ENCODE measurements around the gene EBNA1BP2.

The EBNA1BP2 gene

GRCh38 chr1:43199093-43199726, 27.1 kb upstream of the EBNA1BP2 start:
- Histone ChIP-seq H3K27ac (ENCODE audit: low read depth, low read length) (no peak overlapping the region), H3K9ac (ENCODE audit: low read length) (no peak overlapping the region)

GRCh38 chr1:43197343-43198127, 25.4 kb upstream of the EBNA1BP2 start:
- Histone ChIP-seq H3K27me3 (ENCODE audit: control insufficient read depth, insufficient read depth, low read length) (no peaks in the 10 kb centered on the region), H3K4me1 (ENCODE audit: control insufficient read depth, insufficient read depth, low read length) (no peaks in the 10 kb centered on the region), H3K27ac (ENCODE audit: low read depth, low read length) (no peak overlapping the region), H3K36me3 (ENCODE audit: control insufficient read depth, insufficient read depth, low read length) (no peaks in the 10 kb centered on the region), H3K4me3 (ENCODE audit: low read length) (no peak overlapping the region), H3K9ac (ENCODE audit: low read length) (no peak overlapping the region)

More at GRCh38 chr1:43199093-43199726, 27.1 kb upstream of the EBNA1BP2 start:
- no peaks in the 10 kb centered on the region for H3K4me1 ChIP-seq (ENCODE audit: control insufficient read depth, insufficient read depth, low read length)
- no peaks in the 10 kb centered on the region for H3K36me3 ChIP-seq (ENCODE audit: control insufficient read depth, insufficient read depth, low read length)
- H3K27me3 ChIP-seq (ENCODE audit: control insufficient read depth, insufficient read depth, low read length), result no peaks in the 10 kb centered on the region
- H3K4me3 ChIP-seq (ENCODE audit: low read length), result no peak overlapping the region

GRCh38 chr1:43194509-43194908, 22.4 kb upstream of the EBNA1BP2 start:
- Histone ChIP-seq H3K9ac (ENCODE audit: low read length) (no peak overlapping the region), H3K27me3 (ENCODE audit: control insufficient read depth, insufficient read depth, low read length) (no peaks in the 10 kb centered on the region), H3K4me3 (ENCODE audit: low read length) (no peak overlapping the region), H3K36me3 (ENCODE audit: control insufficient read depth, insufficient read depth, low read length) (no peaks in the 10 kb centered on the region), H3K4me1 (ENCODE audit: control insufficient read depth, insufficient read depth, low read length) (no peaks in the 10 kb centered on the region), H3K27ac (ENCODE audit: low read depth, low read length) (no peak overlapping the region)

GRCh38 chr1:43188106-43188505, 16.0 kb upstream of the EBNA1BP2 start:
- Histone ChIP-seq H3K9ac (ENCODE audit: low read length) (no peak overlapping the region), H3K27me3 (ENCODE audit: control insufficient read depth, insufficient read depth, low read length) (no peaks in the 10 kb centered on the region), H3K36me3 (ENCODE audit: control insufficient read depth, insufficient read depth, low read length) (no peaks in the 10 kb centered on the region), H3K27ac (ENCODE audit: low read depth, low read length) (no peak overlapping the region), H3K4me3 (ENCODE audit: low read length) (no peak overlapping the region), H3K4me1 (ENCODE audit: control insufficient read depth, insufficient read depth, low read length) (no peaks in the 10 kb centered on the region)

GRCh38 chr1:43184995-43185394, 12.9 kb upstream of the EBNA1BP2 start:
- H3K9ac ChIP-seq (ENCODE audit: low read length), result no peak overlapping the region
- no peaks in the 10 kb centered on the region for H3K36me3 ChIP-seq (ENCODE audit: control insufficient read depth, insufficient read depth, low read length)
- no peaks in the 10 kb centered on the region for H3K4me1 ChIP-seq (ENCODE audit: control insufficient read depth, insufficient read depth, low read length)
- no peaks in the 10 kb centered on the region for H3K27me3 ChIP-seq (ENCODE audit: control insufficient read depth, insufficient read depth, low read length)
- H3K27ac ChIP-seq (ENCODE audit: low read depth, low read length), result no peak overlapping the region
- H3K4me3 ChIP-seq (ENCODE audit: low read length), result no peak overlapping the region

- H3K9ac ChIP-seq (ENCODE audit: low read length), result no peak overlapping the region
- no peaks in the 10 kb centered on the region for H3K4me1 ChIP-seq (ENCODE audit: control insufficient read depth, insufficient read depth, low read length)
- H3K4me3 ChIP-seq (ENCODE audit: low read length), result no peak overlapping the region
Observed at GRCh38 chr1:43184388-43184787, 12.3 kb upstream of the EBNA1BP2 start.

GRCh38 chr1:43177691-43178090, 5.6 kb upstream of the EBNA1BP2 start:
- H3K4me1 ChIP-seq (ENCODE audit: control insufficient read depth, insufficient read depth, low read length), result no peaks in the 10 kb centered on the region
- H3K9ac ChIP-seq (ENCODE audit: low read length), result no peak overlapping the region
- H3K4me3 ChIP-seq (ENCODE audit: low read length), result no peak overlapping the region
- H3K36me3 ChIP-seq (ENCODE audit: control insufficient read depth, insufficient read depth, low read length), result no peaks in the 10 kb centered on the region
- no peaks in the 10 kb centered on the region for H3K27me3 ChIP-seq (ENCODE audit: control insufficient read depth, insufficient read depth, low read length)
- no peak overlapping the region for H3K27ac ChIP-seq (ENCODE audit: low read depth, low read length)

More at GRCh38 chr1:43184388-43184787, 12.3 kb upstream of the EBNA1BP2 start:
- no peak overlapping the region for H3K27ac ChIP-seq (ENCODE audit: low read depth, low read length)
- H3K27me3 ChIP-seq (ENCODE audit: control insufficient read depth, insufficient read depth, low read length), result no peaks in the 10 kb centered on the region
- no peaks in the 10 kb centered on the region for H3K36me3 ChIP-seq (ENCODE audit: control insufficient read depth, insufficient read depth, low read length)

- H3K36me3 ChIP-seq (ENCODE audit: control insufficient read depth, insufficient read depth, low read length), result no peaks in the 10 kb centered on the region
- no peak overlapping the region for H3K27ac ChIP-seq (ENCODE audit: low read depth, low read length)
- peaks cover 9% of the 10 kb centered on the region for H3K4me1 ChIP-seq (ENCODE audit: control insufficient read depth, insufficient read depth, low read length)
- H3K4me3 ChIP-seq (ENCODE audit: low read length), result no peak overlapping the region
- no peaks in the 10 kb centered on the region for H3K27me3 ChIP-seq (ENCODE audit: control insufficient read depth, insufficient read depth, low read length)
- no peak overlapping the region for H3K9ac ChIP-seq (ENCODE audit: low read length)
Observed at GRCh38 chr1:43174873-43175272, 2.8 kb upstream of the EBNA1BP2 start.

GRCh38 chr1:43172527-43172972, 460 bp upstream of the EBNA1BP2 start:
- H3K27me3 ChIP-seq (ENCODE audit: control insufficient read depth, insufficient read depth, low read length), result no peaks in the 10 kb centered on the region
- H3K36me3 ChIP-seq (ENCODE audit: control insufficient read depth, insufficient read depth, low read length), result peaks cover 11% of the 10 kb centered on the region
- no peak overlapping the region for H3K9ac ChIP-seq (ENCODE audit: low read length)
- peak overlapping the region; percentile 94 for H3K4me3 ChIP-seq (ENCODE audit: low read length)
- peaks cover 9% of the 10 kb centered on the region for H3K4me1 ChIP-seq (ENCODE audit: control insufficient read depth, insufficient read depth, low read length)
- H3K27ac ChIP-seq (ENCODE audit: low read depth, low read length), result no peak overlapping the region

GRCh38 chr1:43171312-43171875, 696 bp downstream of the EBNA1BP2 start:
- no peak overlapping the region for H3K27ac ChIP-seq (ENCODE audit: low read depth, low read length)
- H3K9ac ChIP-seq (ENCODE audit: low read length), result peak overlapping the region; percentile 92
- H3K4me3 ChIP-seq (ENCODE audit: low read length), result peak overlapping the region; percentile 94
- H3K4me1 ChIP-seq (ENCODE audit: control insufficient read depth, insufficient read depth, low read length), result peaks cover 9% of the 10 kb centered on the region
- no peaks in the 10 kb centered on the region for H3K27me3 ChIP-seq (ENCODE audit: control insufficient read depth, insufficient read depth, low read length)
- H3K36me3 ChIP-seq (ENCODE audit: control insufficient read depth, insufficient read depth, low read length), result peaks cover 19% of the 10 kb centered on the region

- H3K4me3 ChIP-seq (ENCODE audit: low read length), result no peak overlapping the region
- H3K36me3 ChIP-seq (ENCODE audit: control insufficient read depth, insufficient read depth, low read length), result peaks cover 34% of the 10 kb centered on the region
- H3K27ac ChIP-seq (ENCODE audit: low read depth, low read length), result no peak overlapping the region
- H3K4me1 ChIP-seq (ENCODE audit: control insufficient read depth, insufficient read depth, low read length), result no peaks in the 10 kb centered on the region
- no peak overlapping the region for H3K9ac ChIP-seq (ENCODE audit: low read length)
- no peaks in the 10 kb centered on the region for H3K27me3 ChIP-seq (ENCODE audit: control insufficient read depth, insufficient read depth, low read length)
Observed at GRCh38 chr1:43165765-43166164, 6.3 kb downstream of the EBNA1BP2 start.

- Histone ChIP-seq H3K27me3 (ENCODE audit: control insufficient read depth, insufficient read depth, low read length) (no peaks in the 10 kb centered on the region), H3K4me1 (ENCODE audit: control insufficient read depth, insufficient read depth, low read length) (no peaks in the 10 kb centered on the region), H3K4me3 (ENCODE audit: low read length) (no peak overlapping the region), H3K36me3 (ENCODE audit: control insufficient read depth, insufficient read depth, low read length) (peaks cover 34% of the 10 kb centered on the region), H3K9ac (ENCODE audit: low read length) (no peak overlapping the region), H3K27ac (ENCODE audit: low read depth, low read length) (no peak overlapping the region)
Observed at GRCh38 chr1:43165162-43165561, 6.9 kb downstream of the EBNA1BP2 start.

Measured in rectal smooth muscle tissue (tissue), 1 donor.